ENCODE data around the gene RGL2. TPM values are rescaled to one million over a fixed set of nuclear protein-coding genes. Genes with fewer than 3 reads are reported as not detected.
"Not testable (repeated sequence)": the region's sequence is repeated elsewhere in the genome, so short reads cannot be mapped to it uniquely, and the experiment has no call there.

The RGL2 gene
- total and polyA plus RNA-seq, 9 donors, result 26.9 to 82.0 (median 64.9) TPM

DNA sequence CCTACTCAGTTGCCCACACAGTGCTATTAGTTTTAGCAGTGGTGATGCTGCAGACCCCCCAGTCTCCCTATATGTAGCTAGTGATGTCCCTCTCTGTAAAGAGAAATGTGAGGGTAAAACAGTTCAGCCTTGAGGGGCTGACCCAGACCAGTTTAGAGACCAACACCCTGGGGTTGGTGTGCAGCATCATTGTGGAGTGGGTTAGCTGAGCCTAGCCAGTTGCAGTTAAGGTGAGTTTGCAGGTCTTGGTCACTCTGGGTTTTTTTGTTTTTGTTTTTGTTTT is 22.2 kb downstream of the RGL2 start:
- H3K27ac ChIP-seq, result peak overlapping the region; percentile 11 to 79
- TF ChIP-seq, protein P1, sequence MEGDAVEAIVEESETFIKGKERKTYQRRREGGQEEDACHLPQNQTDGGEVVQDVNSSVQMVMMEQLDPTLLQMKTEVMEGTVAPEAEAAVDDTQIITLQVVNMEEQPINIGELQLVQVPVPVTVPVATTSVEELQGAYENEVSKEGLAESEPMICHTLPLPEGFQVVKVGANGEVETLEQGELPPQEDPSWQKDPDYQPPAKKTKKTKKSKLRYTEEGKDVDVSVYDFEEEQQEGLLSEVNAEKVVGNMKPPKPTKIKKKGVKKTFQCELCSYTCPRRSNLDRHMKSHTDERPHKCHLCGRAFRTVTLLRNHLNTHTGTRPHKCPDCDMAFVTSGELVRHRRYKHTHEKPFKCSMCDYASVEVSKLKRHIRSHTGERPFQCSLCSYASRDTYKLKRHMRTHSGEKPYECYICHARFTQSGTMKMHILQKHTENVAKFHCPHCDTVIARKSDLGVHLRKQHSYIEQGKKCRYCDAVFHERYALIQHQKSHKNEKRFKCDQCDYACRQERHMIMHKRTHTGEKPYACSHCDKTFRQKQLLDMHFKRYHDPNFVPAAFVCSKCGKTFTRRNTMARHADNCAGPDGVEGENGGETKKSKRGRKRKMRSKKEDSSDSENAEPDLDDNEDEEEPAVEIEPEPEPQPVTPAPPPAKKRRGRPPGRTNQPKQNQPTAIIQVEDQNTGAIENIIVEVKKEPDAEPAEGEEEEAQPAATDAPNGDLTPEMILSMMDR (IDR thresholded peaks at IDR 0.05), result no peak
- no peak for TF ChIP-seq EP300 (IDR thresholded peaks at IDR 0.05)
- no peak for TF ChIP-seq POLR2A (IDR thresholded peaks at IDR 0.05)
- peak overlapping the region; percentile 52 for H3K4me3 ChIP-seq
- no peaks in the 10 kb centered on the region for H3K36me3 ChIP-seq
- peaks cover 3% of the 10 kb centered on the region for H3K4me1 ChIP-seq (ENCODE audit: insufficient read depth)
- H3K27me3 ChIP-seq, result no peaks in the 10 kb centered on the region
- H3K9me3 ChIP-seq, result no peaks in the 10 kb centered on the region
- intact Hi-C loops (cut with DNase I), result loop anchor here in 1 of 4 donors (10.0 kb wide), 1 partner anchor 138 kb away; the partner anchor contains the start of genes CUTA and PHF1
- DNase-seq, result no peak

DNA sequence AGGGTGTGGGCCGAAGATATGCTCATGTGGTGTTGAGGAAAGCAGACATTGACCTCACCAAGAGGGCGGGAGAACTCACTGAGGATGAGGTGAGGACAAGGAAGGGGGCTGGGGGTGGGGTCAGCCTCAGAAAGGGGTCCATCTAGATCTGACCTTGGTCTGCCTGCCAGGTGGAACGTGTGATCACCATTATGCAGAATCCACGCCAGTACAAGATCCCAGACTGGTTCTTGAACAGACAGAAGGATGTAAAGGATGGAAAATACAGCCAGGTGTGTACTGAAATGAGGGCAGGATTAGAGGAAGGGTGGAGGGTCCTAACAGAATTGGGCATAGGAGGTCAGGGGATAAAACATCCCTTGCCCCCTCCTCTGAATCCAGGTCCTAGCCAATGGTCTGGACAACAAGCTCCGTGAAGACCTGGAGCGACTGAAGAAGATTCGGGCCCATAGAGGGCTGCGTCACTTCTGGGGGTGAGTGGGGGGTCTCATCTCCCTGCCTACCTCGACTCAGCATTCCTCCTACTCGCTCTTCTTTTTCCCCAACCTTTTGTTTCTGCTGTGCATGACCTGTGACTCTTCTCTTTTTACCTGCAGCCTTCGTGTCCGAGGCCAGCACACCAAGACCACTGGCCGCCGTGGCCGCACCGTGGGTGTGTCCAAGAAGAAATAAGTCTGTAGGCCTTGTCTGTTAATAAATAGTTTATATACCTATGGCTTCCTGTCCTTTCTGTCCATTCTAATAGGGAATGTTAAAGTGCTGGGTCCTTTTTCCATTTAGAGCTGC is 22.8 kb downstream of the RGL2 start:
- not testable (repeated sequence) for H3K4me3 ChIP-seq; H3K4me1 ChIP-seq (ENCODE audit: insufficient read depth); H3K9me3 ChIP-seq; DNase-seq; H3K36me3 ChIP-seq; H3K27me3 ChIP-seq
- 57 to 70% (median 64%) methylated on average over 16 of the region's 16 CpGs for WGBS, 3 donors
- intact Hi-C loops (cut with DNase I), result loop anchor here in 1 of 4 donors (10.0 kb wide), 1 partner anchor 139 kb away; the partner anchor contains the start of genes CUTA and PHF1
- H3K27ac ChIP-seq, result peak overlapping the region in 1 of 2 donors; percentile 79

DNA sequence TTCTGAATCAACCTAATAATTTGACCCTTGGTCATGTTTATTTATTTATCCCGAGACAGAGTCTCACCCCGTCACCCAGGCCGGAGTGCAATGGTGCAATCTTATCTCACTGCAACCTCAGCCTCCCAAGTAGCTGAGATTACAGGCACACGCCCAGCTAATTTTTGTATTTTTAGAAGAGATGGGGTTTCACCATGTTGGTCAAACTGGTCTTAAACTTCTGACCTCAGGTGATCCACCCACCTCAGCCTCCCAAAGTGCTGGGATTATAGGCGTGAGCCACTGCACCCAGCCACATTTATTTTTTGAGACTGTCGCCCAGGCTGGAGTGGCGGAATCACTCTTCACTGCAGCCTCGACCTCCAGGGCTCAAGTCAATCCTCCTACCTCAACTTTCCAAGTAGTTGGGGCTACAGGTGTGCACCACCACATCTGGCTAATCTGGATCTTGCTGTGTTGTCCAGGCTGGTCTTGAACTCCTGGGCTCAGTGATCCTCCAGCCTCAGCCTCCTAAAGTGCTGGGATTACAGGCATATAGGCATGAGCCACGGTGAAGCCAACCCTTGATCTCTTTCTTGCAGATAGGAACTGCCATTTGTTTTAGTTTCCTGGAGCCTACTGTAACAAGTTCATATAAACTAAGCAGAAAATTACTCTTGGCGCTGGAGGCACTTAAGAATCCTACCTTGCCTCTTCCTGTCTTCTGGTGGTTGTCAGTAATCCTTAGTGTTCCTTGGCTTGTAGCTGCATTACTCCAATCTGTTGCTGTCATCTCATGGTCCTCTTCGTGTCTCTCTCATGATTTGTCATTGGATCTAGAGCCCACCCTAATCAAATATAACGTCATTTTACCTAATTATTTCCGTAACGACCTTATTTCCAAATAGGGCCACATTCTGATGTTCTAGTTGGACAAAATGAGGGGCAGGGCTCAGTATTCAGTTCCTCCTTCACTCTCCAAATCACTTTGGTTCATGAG is 24.5 kb downstream of the RGL2 start:
- TF ChIP-seq POLR2A (IDR thresholded peaks at IDR 0.05) (no peak), EP300 (IDR thresholded peaks at IDR 0.05) (no peak)
- TF ChIP-seq, protein P1 (IDR thresholded peaks at IDR 0.05), result no peak
- Histone ChIP-seq H3K27me3 (no peaks in the 10 kb centered on the region), H3K27ac (no peak overlapping the region), H3K4me1 (ENCODE audit: insufficient read depth) (peaks cover 5% of the 10 kb centered on the region), H3K9me3 (no peaks in the 10 kb centered on the region), H3K36me3 (no peaks in the 10 kb centered on the region), H3K4me3 (no peak overlapping the region)
- intact Hi-C loops (cut with DNase I), result loop anchor here in 2 of 4 donors (5.0 to 10.0 kb wide), 2 partner anchors 43 to 141 kb away; partner anchors contain the start of genes CUTA (in 1 of the 2), PHF1 (in 1 of the 2) and ZBTB22 (in 1 of the 2)
- DNase-seq, result no peak
- WGBS, 3 donors, result 47 to 60% (median 52%) methylated on average over 14 of the region's 14 CpGs

DNA sequence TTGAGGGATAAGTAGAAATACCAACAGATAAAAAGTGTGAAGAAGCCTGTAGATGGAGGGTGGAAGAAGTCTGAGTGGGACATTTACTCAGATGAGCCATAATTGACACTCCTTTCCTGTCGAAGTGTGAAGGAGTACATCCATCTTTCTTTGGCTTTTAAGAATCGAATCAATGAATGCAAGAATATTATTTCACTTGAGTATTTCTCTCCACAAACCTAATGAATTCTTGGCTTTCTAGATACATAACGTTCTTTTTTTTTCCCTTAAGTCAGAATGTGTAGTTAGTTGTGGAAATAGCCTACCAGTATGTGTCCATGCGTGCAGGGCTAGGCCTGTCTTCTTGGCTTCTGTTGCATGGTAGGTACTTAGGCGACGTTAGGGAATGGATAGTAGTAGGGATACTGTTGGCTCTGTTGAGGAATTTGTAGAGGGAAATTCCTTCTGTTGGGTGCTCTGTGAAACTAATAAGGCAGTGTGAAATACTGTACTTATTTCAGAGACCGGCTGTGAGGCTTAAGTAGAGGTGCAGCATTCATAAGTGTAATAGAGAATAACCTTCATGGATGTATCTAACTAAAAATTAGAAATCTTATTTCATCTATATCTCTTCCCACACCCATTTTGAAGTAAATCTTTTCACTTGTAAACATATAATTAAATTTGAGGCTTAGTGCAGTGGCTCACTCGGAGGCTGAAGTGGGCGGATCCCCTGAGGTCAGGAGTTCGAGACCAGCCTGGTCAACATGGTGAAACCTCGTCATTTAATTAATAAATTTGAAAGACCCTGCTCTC is 25.4 kb downstream of the RGL2 start:
- H3K36me3 ChIP-seq, result no peaks in the 10 kb centered on the region
- 32 to 51% (median 43%) methylated on average over 11 of the region's 11 CpGs for WGBS, 3 donors
- H3K27me3 ChIP-seq, result no peaks in the 10 kb centered on the region
- TF ChIP-seq EP300 (IDR thresholded peaks at IDR 0.05), result no peak
- no peak for TF ChIP-seq POLR2A (IDR thresholded peaks at IDR 0.05)
- TF ChIP-seq, protein P1 (IDR thresholded peaks at IDR 0.05), result no peak
- no peaks in the 10 kb centered on the region for H3K9me3 ChIP-seq
- no peak for DNase-seq
- H3K4me1 ChIP-seq (ENCODE audit: insufficient read depth), result peaks cover 5% of the 10 kb centered on the region
- intact Hi-C loops (cut with DNase I), result loop anchor here in 2 of 4 donors (5.0 to 10.0 kb wide), 2 partner anchors 44 to 141 kb away; partner anchors contain the start of genes CUTA (in 1 of the 2), PHF1 (in 1 of the 2) and ZBTB22 (in 1 of the 2)
- no peak overlapping the region for H3K4me3 ChIP-seq
- no peak overlapping the region for H3K27ac ChIP-seq
